Tibial nerve (tissue), 4 donors: Measurements from ENCODE around the gene FAM241A.

Experiments used
- EP300 ChIP-seq, 2 donors: sonication (generic); formaldehyde crosslinking; IDR thresholded peaks; one replicate each; pipeline ENCODE4 v1.6.1; 2017; ENCODE audit warnings: antibody characterized with exemption in 2 of 2, mild to moderate bottlenecking in 1 of 2
- POLR2A ChIP-seq, 2 donors: fragments of 450-650 bp; IDR thresholded peaks; one replicate each; pipeline ENCODE4 v1.6.1; 2017; ENCODE audit warnings: antibody characterized with exemption in 2 of 2, mild to moderate bottlenecking in 2 of 2, moderate library complexity in 2 of 2
- TF ChIP-seq, protein P1 (sequence below), 5 experiments: fragments of 200-600 bp in 3 of 5; fragments of 450-650 bp in 2 of 5; sonication (generic) in 3 of 5; IDR thresholded peaks; one replicate each; pipeline ENCODE4 v1.5.1; 2016 to 2019; ENCODE audit warnings: antibody characterized with exemption in 5 of 5, mild to moderate bottlenecking in 3 of 5, moderate library complexity in 2 of 5

DNA sequence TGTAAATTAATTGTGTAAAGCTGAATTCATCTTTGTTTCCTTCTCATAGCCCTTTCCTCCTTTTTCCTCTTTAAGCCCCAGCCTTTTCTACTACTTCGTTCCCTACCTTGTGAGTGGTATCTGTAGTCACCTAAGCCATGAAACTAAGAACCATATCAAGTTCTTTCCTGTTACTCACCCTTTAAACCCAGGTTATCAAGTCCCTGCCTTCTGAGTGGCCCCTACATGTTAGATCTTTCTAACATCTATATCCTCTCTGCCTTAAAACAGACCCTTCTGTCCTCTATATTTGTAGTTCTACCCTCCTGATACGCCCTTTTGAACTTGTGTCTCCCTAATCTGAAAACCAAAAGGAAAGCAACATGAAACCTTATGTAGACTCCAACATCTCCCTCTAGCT lies 93.6 kb downstream of the FAM241A start:
- no peak for TF ChIP-seq POLR2A (IDR thresholded peaks at IDR 0.05)
- TF ChIP-seq, protein P1, sequence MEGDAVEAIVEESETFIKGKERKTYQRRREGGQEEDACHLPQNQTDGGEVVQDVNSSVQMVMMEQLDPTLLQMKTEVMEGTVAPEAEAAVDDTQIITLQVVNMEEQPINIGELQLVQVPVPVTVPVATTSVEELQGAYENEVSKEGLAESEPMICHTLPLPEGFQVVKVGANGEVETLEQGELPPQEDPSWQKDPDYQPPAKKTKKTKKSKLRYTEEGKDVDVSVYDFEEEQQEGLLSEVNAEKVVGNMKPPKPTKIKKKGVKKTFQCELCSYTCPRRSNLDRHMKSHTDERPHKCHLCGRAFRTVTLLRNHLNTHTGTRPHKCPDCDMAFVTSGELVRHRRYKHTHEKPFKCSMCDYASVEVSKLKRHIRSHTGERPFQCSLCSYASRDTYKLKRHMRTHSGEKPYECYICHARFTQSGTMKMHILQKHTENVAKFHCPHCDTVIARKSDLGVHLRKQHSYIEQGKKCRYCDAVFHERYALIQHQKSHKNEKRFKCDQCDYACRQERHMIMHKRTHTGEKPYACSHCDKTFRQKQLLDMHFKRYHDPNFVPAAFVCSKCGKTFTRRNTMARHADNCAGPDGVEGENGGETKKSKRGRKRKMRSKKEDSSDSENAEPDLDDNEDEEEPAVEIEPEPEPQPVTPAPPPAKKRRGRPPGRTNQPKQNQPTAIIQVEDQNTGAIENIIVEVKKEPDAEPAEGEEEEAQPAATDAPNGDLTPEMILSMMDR (IDR thresholded peaks at IDR 0.05): no peak
- no peak for TF ChIP-seq EP300 (IDR thresholded peaks at IDR 0.05)
